NT2/D1 (cell line): ENCODE results near the gene STAT6.

Experiments used
- SUZ12 ChIP-seq: IDR thresholded peaks from 2 replicates; pipeline ENCODE4 v1.6.1; 2011; ENCODE audit not compliant: insufficient read length, insufficient read depth; ENCODE audit errors: extremely low read depth
- YY1 ChIP-seq: IDR thresholded peaks from 2 replicates; pipeline ENCODE4 v1.6.1; 2011; ENCODE audit not compliant: insufficient read length, insufficient read depth
- ZNF274 ChIP-seq: IDR thresholded peaks from 2 replicates; pipeline ENCODE4 v1.6.1; 2011; ENCODE audit warnings: mild to moderate bottlenecking, low read depth, low read length

DNA sequence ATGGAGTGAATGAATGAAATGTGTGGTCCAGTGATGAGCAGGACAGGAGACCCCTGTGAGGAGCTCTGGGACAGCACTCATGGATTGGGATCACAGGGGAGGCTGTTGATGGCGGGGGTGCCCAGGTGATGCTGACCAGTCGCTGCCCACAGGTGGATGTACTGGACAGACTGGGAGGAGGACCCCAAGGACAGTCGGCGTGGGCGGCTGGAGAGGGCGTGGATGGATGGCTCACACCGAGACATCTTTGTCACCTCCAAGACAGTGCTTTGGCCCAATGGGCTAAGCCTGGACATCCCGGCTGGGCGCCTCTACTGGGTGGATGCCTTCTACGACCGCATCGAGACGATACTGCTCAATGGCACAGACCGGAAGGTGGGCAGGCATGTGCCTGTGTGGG lies 49.6 kb upstream of the STAT6 start:
- no peak for TF ChIP-seq SUZ12
- no peak for TF ChIP-seq ZNF274
- no peak for TF ChIP-seq YY1
